ENCODE results near the gene CD63. TPM values are rescaled to one million over a fixed set of nuclear protein-coding genes. Genes with fewer than 3 reads are reported as not detected.

CD63 gene
- total and polyA plus RNA-seq, 2 of the 4 experiments (the other 2 are of a cell fraction), result 995 to 1,398 TPM

GRCh38 chr12:55733858-55734257 lies 5.0 kb upstream of the CD63 start:
- no TSS peak for BruUV-seq (replicated peaks)
- dilution Hi-C loops (cut with HindIII; ENCODE audit: low sequenced_read_pairs, unreplicated experiment) (no loop called here), intact Hi-C loops (cut with micrococcal nuclease) (no loop called here), in situ Hi-C loops (cut with MboI; ENCODE audit: low sequenced_read_pairs) (no loop called here)
- H3K9me3 ChIP-seq (ENCODE audit: control insufficient read depth, insufficient read depth, low read length), result no peaks in the 10 kb centered on the region
- H4K91ac ChIP-seq (ENCODE audit: insufficient read depth, low read depth, low read length), result no peak overlapping the region
- H2AK9ac ChIP-seq (replicated peaks; ENCODE audit: low read depth, low read length, poor library complexity), result no peak overlapping the region
- no peak overlapping the region for H3K4me3 ChIP-seq (ENCODE audit: insufficient read depth, low read depth, low read length)
- no peak overlapping the region for H2BK20ac ChIP-seq (ENCODE audit: low read depth, low read length)
- peaks cover 0 to 44% of the 10 kb centered on the region in 2 experiments; a peak in 2 of 4 replicates for H3K79me1 ChIP-seq (ENCODE audit: low read depth in 1 of 2, low read length in 2 of 2)
- no peak overlapping the region for H3K4ac ChIP-seq (ENCODE audit: low read depth, low read length)
- no peaks in the 10 kb centered on the region for H3K27me3 ChIP-seq (ENCODE audit: control insufficient read depth, insufficient read depth, low read length)
- ChIA-PET POLR2A (ENCODE audit: unreplicated experiment) (no interaction called here), CTCF (interaction anchor here (0.6 kb wide), 1 partner anchor 389 kb away, joined by 3 read pairs; no protein-coding TSS in a partner anchor)
- no peak overlapping the region for H3K27ac ChIP-seq (ENCODE audit: insufficient read depth, low read length)
- H2AFZ ChIP-seq (replicated peaks; ENCODE audit: low read length, poor library complexity), result no peak overlapping the region
- H3K9ac ChIP-seq (ENCODE audit: low read depth, low read length), result no peak overlapping the region
- no peak overlapping the region for H3K14ac ChIP-seq (replicated peaks; ENCODE audit: low read depth, low read length)
- ATAC-seq (ENCODE audit: low read depth) (no peak), DNase-seq (no peak)
- TF ChIP-seq MAZ (IDR thresholded peaks at IDR 0.05; ENCODE audit: borderline replicate concordance, low read depth, low read length) (no peak), ELK1 (IDR thresholded peaks at IDR 0.05; ENCODE audit: borderline replicate concordance, low read depth, low read length) (no peak), RAD21 (IDR thresholded peaks at IDR 0.05; ENCODE audit: low read length) (no peak), POLR2A (IDR thresholded peaks at IDR 0.05; ENCODE audit: low read depth, low read length) (no peak)
- no peak overlapping the region for H3K18ac ChIP-seq (ENCODE audit: low read depth, low read length)
- no peak overlapping the region for H4K8ac ChIP-seq (ENCODE audit: low read depth in 2 of 2, low read length in 2 of 2)
- no peak overlapping the region for H3K23ac ChIP-seq (ENCODE audit: low read depth, low read length)
- peaks cover 8% of the 10 kb centered on the region for H3K4me1 ChIP-seq (ENCODE audit: control insufficient read depth, insufficient read depth, low read length)
- no peak overlapping the region for H2BK15ac ChIP-seq (ENCODE audit: low read depth, low read length)
- no peak overlapping the region for H3K4me2 ChIP-seq (ENCODE audit: low read depth, low read length)
- 50% methylated on average over 1 of the region's 2 CpGs; no CpG with 5 or more reads in 1 of the 2 experiments for WGBS, 2 experiments (ENCODE audit: extremely low coverage in 2 of 2, insufficient read length in 1 of 2)
- H2BK5ac ChIP-seq (ENCODE audit: low read depth, low read length, poor library complexity, severe bottlenecking), result no peak overlapping the region
- H2BK120ac ChIP-seq (ENCODE audit: low read depth, low read length), result no peak overlapping the region
- no peaks in the 10 kb centered on the region for H3K36me3 ChIP-seq (ENCODE audit: control insufficient read depth, insufficient read depth, low read length)
- H3K9me1 ChIP-seq (ENCODE audit: insufficient read depth, low read length), result 0 out of 2 replicates have a peak, but pooled peaks cover 3% of the 10 kb centered on the region
- H3K56ac ChIP-seq (ENCODE audit: extremely low read depth, insufficient read depth, low read length), result no peak overlapping the region
- H2AK5ac ChIP-seq (ENCODE audit: low read depth, low read length), result no peak overlapping the region
- H4K5ac ChIP-seq (ENCODE audit: low read depth, low read length), result no peak overlapping the region
- H4K20me1 ChIP-seq (ENCODE audit: insufficient read depth, low read length), result peaks cover 9% of the 10 kb centered on the region; the same call in 1 of the 2 replicates
